Mucosa of rectum (tissue), 2 donors: ENCODE measurements around the gene TUBGCP2.
A peak's percentile ranks its signal among the peaks of the same experiment; 100 is the strongest.
"Not testable (repeated sequence)": the region's sequence is repeated elsewhere in the genome, so short reads cannot be mapped to it uniquely, and the experiment has no call there.

Experiments
- H3K27ac ChIP-seq, 2 donors: one replicate each; pipeline ENCODE4 v1.7.0; 2013; ENCODE audit warnings: inconsistent platforms in 2 of 2, low read depth in 2 of 2, low read length in 2 of 2
- H3K27me3 ChIP-seq, 2 donors: one replicate each; pipeline ENCODE4 v1.7.0; 2013; ENCODE audit warnings: low read length in 2 of 2; ENCODE audit not compliant: control insufficient read depth in 2 of 2, insufficient read depth in 2 of 2
- H3K36me3 ChIP-seq, 2 donors: one replicate each; pipeline ENCODE4 v1.7.0; 2013; ENCODE audit warnings: low read length in 2 of 2; ENCODE audit not compliant: control insufficient read depth in 2 of 2, insufficient read depth in 2 of 2
- H3K4me1 ChIP-seq, 2 donors: one replicate each; pipeline ENCODE4 v1.7.0; 2013; ENCODE audit warnings: low read length in 2 of 2, mild to moderate bottlenecking in 1 of 2; ENCODE audit not compliant: control insufficient read depth in 2 of 2, insufficient read depth in 2 of 2
- H3K4me3 ChIP-seq, 2 donors: one replicate each; pipeline ENCODE4 v1.7.0; 2013; ENCODE audit warnings: low read length in 2 of 2
- H3K9ac ChIP-seq, 2 donors: one replicate each; pipeline ENCODE4 v1.7.0; 2013; ENCODE audit warnings: low read length in 2 of 2, low read depth in 1 of 2, mild to moderate bottlenecking in 1 of 2
- H3K9me3 ChIP-seq, 2 donors: one replicate each; pipeline ENCODE4 v1.7.0; 2013; ENCODE audit warnings: low read length in 2 of 2; ENCODE audit not compliant: control insufficient read depth in 2 of 2
- donor health status: healthy.
- donor health status: Normal muscosa, but diverticular disease.

Gene TUBGCP2

GRCh38 chr10:133267829-133268228 is 40.8 kb downstream of the TUBGCP2 start:
- no peak overlapping the region for H3K9ac ChIP-seq
- H3K9me3 ChIP-seq, result no peaks in the 10 kb centered on the region
- H3K36me3 ChIP-seq, result no peaks in the 10 kb centered on the region
- H3K27me3 ChIP-seq, result no peaks in the 10 kb centered on the region
- H3K4me1 ChIP-seq, result peaks cover 17 to 19% of the 10 kb centered on the region in 2 donors
- H3K27ac ChIP-seq, result no peak overlapping the region
- H3K4me3 ChIP-seq, result no peak overlapping the region

- Histone ChIP-seq H3K4me3 (no peak overlapping the region), H3K4me1 (peaks cover 23 to 25% of the 10 kb centered on the region in 2 donors), H3K27ac (no peak overlapping the region), H3K36me3 (no peaks in the 10 kb centered on the region), H3K9ac (no peak overlapping the region), H3K27me3 (no peaks in the 10 kb centered on the region), H3K9me3 (no peaks in the 10 kb centered on the region)
Observed at GRCh38 chr10:133267293-133267692, 41.4 kb downstream of the TUBGCP2 start.

- no peak overlapping the region for H3K4me3 ChIP-seq
- no peak overlapping the region for H3K27ac ChIP-seq
- no peaks in the 10 kb centered on the region for H3K9me3 ChIP-seq
- H3K36me3 ChIP-seq, result no peaks in the 10 kb centered on the region
- H3K4me1 ChIP-seq, result peaks cover 26 to 27% of the 10 kb centered on the region in 2 donors
- no peak overlapping the region for H3K9ac ChIP-seq
- H3K27me3 ChIP-seq, result no peaks in the 10 kb centered on the region
Observed at GRCh38 chr10:133266056-133266795, 42.4 kb downstream of the TUBGCP2 start.

GRCh38 chr10:133265052-133265451 is 43.6 kb downstream of the TUBGCP2 start:
- H3K4me1 ChIP-seq, result peaks cover 30 to 34% of the 10 kb centered on the region in 2 donors
- not testable (repeated sequence) for H3K27me3 ChIP-seq, H3K9me3 ChIP-seq, H3K4me3 ChIP-seq, H3K36me3 ChIP-seq, H3K9ac ChIP-seq, H3K27ac ChIP-seq

- Histone ChIP-seq H3K9me3 (no peaks in the 10 kb centered on the region), H3K27me3 (no peaks in the 10 kb centered on the region), H3K36me3 (no peaks in the 10 kb centered on the region), H3K9ac (peak overlapping the region in 1 of 2 donors; percentile 32), H3K27ac (no peak overlapping the region), H3K4me3 (peak overlapping the region; percentile 26 to 30), H3K4me1 (peaks cover 30 to 34% of the 10 kb centered on the region in 2 donors)
Observed at GRCh38 chr10:133264461-133264860, 44.2 kb downstream of the TUBGCP2 start.

GRCh38 chr10:133263674-133264073 is 45.0 kb downstream of the TUBGCP2 start:
- Histone ChIP-seq H3K27ac (no peak overlapping the region), H3K9me3 (no peaks in the 10 kb centered on the region), H3K36me3 (no peaks in the 10 kb centered on the region), H3K4me3 (no peak overlapping the region), H3K27me3 (no peaks in the 10 kb centered on the region), H3K4me1 (peaks cover 36 to 37% of the 10 kb centered on the region in 2 donors), H3K9ac (no peak overlapping the region)

GRCh38 chr10:133262696-133263095 is 46.0 kb downstream of the TUBGCP2 start:
- Histone ChIP-seq H3K27me3 (no peaks in the 10 kb centered on the region), H3K36me3 (no peaks in the 10 kb centered on the region), H3K9ac (peak overlapping the region in 1 of 2 donors; percentile 25), H3K9me3 (no peaks in the 10 kb centered on the region), H3K4me3 (peak overlapping the region in 1 of 2 donors; percentile 60), H3K4me1 (peaks cover 45 to 47% of the 10 kb centered on the region in 2 donors), H3K27ac (no peak overlapping the region)

- Histone ChIP-seq H3K27me3 (no peaks in the 10 kb centered on the region), H3K36me3 (no peaks in the 10 kb centered on the region), H3K4me3 (peak overlapping the region; percentile 58 to 74), H3K27ac (peak overlapping the region; percentile 87 to 91), H3K9ac (peak overlapping the region; percentile 72 to 82), H3K9me3 (no peaks in the 10 kb centered on the region), H3K4me1 (peaks cover 47 to 53% of the 10 kb centered on the region in 2 donors)
Observed at GRCh38 chr10:133261726-133262325, 46.8 kb downstream of the TUBGCP2 start.

- Histone ChIP-seq H3K4me1 (peaks cover 47 to 53% of the 10 kb centered on the region in 2 donors), H3K4me3 (peak overlapping the region; percentile 58 to 74), H3K36me3 (no peaks in the 10 kb centered on the region), H3K27ac (peak overlapping the region; percentile 87 to 91), H3K9ac (peak overlapping the region; percentile 72 to 82), H3K9me3 (no peaks in the 10 kb centered on the region), H3K27me3 (no peaks in the 10 kb centered on the region)
Observed at GRCh38 chr10:133260895-133261725, 47.6 kb downstream of the TUBGCP2 start.

- Histone ChIP-seq H3K9ac (no peak overlapping the region), H3K36me3 (no peaks in the 10 kb centered on the region), H3K4me1 (peaks cover 44 to 51% of the 10 kb centered on the region in 2 donors), H3K4me3 (no peak overlapping the region), H3K27ac (peak overlapping the region; percentile 12 to 52), H3K9me3 (no peaks in the 10 kb centered on the region), H3K27me3 (no peaks in the 10 kb centered on the region)
Observed at GRCh38 chr10:133259602-133259989, 49.1 kb downstream of the TUBGCP2 start.
